GM18505 (cell line): ENCODE results near the gene PIP5K1C.

Source experiments
- ATAC-seq: cut with Tn5 transposase; IDR thresholded peaks from one replicate; pipeline ENCODE4 v1.9.1; 2021; ENCODE audit not compliant: unreplicated experiment
- POLR2A ChIP-seq: IDR thresholded peaks from 4 replicates; pipeline ENCODE4 v1.6.1; 2011; ENCODE audit warnings: borderline replicate concordance; ENCODE audit not compliant: insufficient read depth, insufficient read length; ENCODE audit errors: extremely low read depth

The PIP5K1C gene

GRCh38 chr19:3627351-3627723, 72.9 kb downstream of the PIP5K1C start:
- no peak for ATAC-seq
- TF ChIP-seq POLR2A = no peak

- ATAC-seq = peak; percentile 79
- TF ChIP-seq POLR2A = peak; percentile 89
These were observed 73.6 kb downstream of the PIP5K1C start, which contains the start of gene CACTIN for GRCh38 chr19:3626473-3627350. CACTIN (minus strand) TSS chr19:3626790; CDS start chr19:3626762, 28 bp downstream.

GRCh38 chr19:3625996-3626472, 74.2 kb downstream of the PIP5K1C start:
- peak; percentile 16 for ATAC-seq
- no peak for TF ChIP-seq POLR2A

- TF ChIP-seq POLR2A = no peak
- ATAC-seq = no peak
These were observed 76.6 kb downstream of the PIP5K1C start for GRCh38 chr19:3623716-3624115.

GRCh38 chr19:3622224-3622623, 78.0 kb downstream of the PIP5K1C start:
- no peak for TF ChIP-seq POLR2A
- ATAC-seq = no peak

GRCh38 chr19:3621689-3622088, 78.6 kb downstream of the PIP5K1C start:
- no peak for ATAC-seq

GRCh38 chr19:3620817-3621547, 79.3 kb downstream of the PIP5K1C start:
- ATAC-seq = no peak
- no peak for TF ChIP-seq POLR2A

More at GRCh38 chr19:3621689-3622088, 78.6 kb downstream of the PIP5K1C start:
- no peak for TF ChIP-seq POLR2A

GRCh38 chr19:3620145-3620816, 80.0 kb downstream of the PIP5K1C start:
- peak; percentile 1 for TF ChIP-seq POLR2A
- ATAC-seq = no peak

GRCh38 chr19:3619631-3620012, 80.6 kb downstream of the PIP5K1C start:
- peak; percentile 3 for TF ChIP-seq POLR2A
- no peak for ATAC-seq

- ATAC-seq = no peak
- TF ChIP-seq POLR2A = no peak
These were observed 81.2 kb downstream of the PIP5K1C start for GRCh38 chr19:3618811-3619630.

- TF ChIP-seq POLR2A = no peak
- no peak for ATAC-seq
These were observed 82.0 kb downstream of the PIP5K1C start for GRCh38 chr19:3618144-3618810.

- no peak for TF ChIP-seq POLR2A
- no peak for ATAC-seq
These were observed 82.8 kb downstream of the PIP5K1C start for GRCh38 chr19:3617463-3617862.
